Measurements from ENCODE around the gene NOX5.
"Not testable (repeated sequence)": the region's sequence is repeated elsewhere in the genome, so short reads cannot be mapped to it uniquely, and the experiment has no call there.

Gene NOX5

GRCh38 chr15:69060744-69061143 is 46.2 kb downstream of the NOX5 start:
- no peak for DNase-seq

GRCh38 chr15:69061414-69061842 is 46.9 kb downstream of the NOX5 start:
- DNase-seq = no peak

- DNase-seq = no peak
These were observed 50.2 kb downstream of the NOX5 start for GRCh38 chr15:69064649-69065048.

GRCh38 chr15:69066007-69066995 is 51.8 kb downstream of the NOX5 start:
- no peak for DNase-seq

GRCh38 chr15:69067296-69067695 is 52.8 kb downstream of the NOX5 start:
- DNase-seq = no peak

GRCh38 chr15:69068157-69068556 is 53.7 kb downstream of the NOX5 start:
- no peak for DNase-seq

- not testable (repeated sequence) for DNase-seq
These were observed 54.8 kb downstream of the NOX5 start for GRCh38 chr15:69069290-69069689.

- DNase-seq = no peak
These were observed 55.5 kb downstream of the NOX5 start for GRCh38 chr15:69069996-69070395.

- DNase-seq = no peak
These were observed 55.9 kb downstream of the NOX5 start for GRCh38 chr15:69070396-69070795.

- DNase-seq = no peak
These were observed 56.8 kb downstream of the NOX5 start for GRCh38 chr15:69071260-69071659.

GRCh38 chr15:69072906-69073305 is 58.4 kb downstream of the NOX5 start:
- DNase-seq = no peak

GRCh38 chr15:69074001-69074842 is 59.7 kb downstream of the NOX5 start:
- peak; percentile 29 for DNase-seq

GRCh38 chr15:69074843-69075224 is 60.3 kb downstream of the NOX5 start:
- DNase-seq = no peak

- DNase-seq = no peak
These were observed 60.9 kb downstream of the NOX5 start for GRCh38 chr15:69075440-69075839.

- DNase-seq = no peak
These were observed 62.3 kb downstream of the NOX5 start for GRCh38 chr15:69076756-69077155.

- DNase-seq = no peak
These were observed 64.1 kb downstream of the NOX5 start for GRCh38 chr15:69078638-69079037.

- DNase-seq = peak; percentile 17
These were observed 66.1 kb downstream of the NOX5 start for GRCh38 chr15:69080295-69081248.

GRCh38 chr15:69081310-69082004 is 67.0 kb downstream of the NOX5 start:
- no peak for DNase-seq

GRCh38 chr15:69082021-69082502 is 67.6 kb downstream of the NOX5 start:
- DNase-seq = no peak

GRCh38 chr15:69082554-69082953 is 68.1 kb downstream of the NOX5 start:
- no peak for DNase-seq

GRCh38 chr15:69084404-69085030 is 70.0 kb downstream of the NOX5 start:
- DNase-seq = no peak

Measured in suppressor macrophage treated with lipopolysaccharide for 4 hours (primary cell).